Adrenal gland (tissue), 12 donors: Measurements from ENCODE around the gene IL20. TPM values are rescaled to one million over a fixed set of nuclear protein-coding genes. Genes with fewer than 3 reads are reported as not detected.

Source experiments
- DNase-seq, 7 donors: peaks; one replicate each; pipeline ENCODE4 v3.0.0-alpha.2; 2019 to 2020
- H3K27ac ChIP-seq, 5 donors: fragments of 200-600 bp; sonication (generic) in 4 of 5; 1 replicate in 3 of 5; 2 replicates in 2 of 5; pipeline versions ENCODE4 v1.5.1 to v1.8.0; 2016 to 2020; ENCODE audit warnings: mild to moderate bottlenecking in 1 of 5
- H3K27me3 ChIP-seq: fragments of 200-600 bp; 2 replicates; pipeline ENCODE4 v1.8.0; 2021
- H3K36me3 ChIP-seq, 2 donors: fragments of 200-600 bp; replicated peaks in 1 of 2; 1 replicate in 1 of 2; 2 replicates in 1 of 2; pipeline versions ENCODE4 v1.5.1 to v1.8.0; 2018 to 2022
- H3K4me1 ChIP-seq, 2 donors: fragments of 200-600 bp; replicated peaks in 1 of 2; 1 replicate in 1 of 2; 2 replicates in 1 of 2; pipeline versions ENCODE4 v1.5.1 to v1.8.0; 2018 to 2021
- H3K4me3 ChIP-seq, 4 donors: fragments of 200-600 bp; sonication (generic) in 3 of 4; one replicate each; pipeline ENCODE4 v1.5.1; 2016 to 2018
- H3K9me3 ChIP-seq, 3 donors: fragments of 200-600 bp; sonication (generic) in 1 of 3; replicated peaks in 1 of 3; 1 replicate in 2 of 3; 2 replicates in 1 of 3; pipeline versions ENCODE4 v1.5.1 to v1.8.0; 2016 to 2021
- CTCF ChIP-seq, 6 experiments: fragments of 450-650 bp in 4 of 6; fragments of 200-600 bp in 2 of 6; sonication (generic) in 1 of 6; IDR thresholded peaks; 1 replicate in 5 of 6; 2 replicates in 1 of 6; pipeline versions ENCODE4 v1.5.1 to v1.8.0; 2016 to 2021; ENCODE audit warnings: antibody characterized with exemption in 6 of 6, mild to moderate bottlenecking in 2 of 6, moderate library complexity in 1 of 6
- POLR2A ChIP-seq, 2 donors: fragments of 450-650 bp; IDR thresholded peaks; one replicate each; pipeline ENCODE4 v1.6.1; 2017; ENCODE audit warnings: antibody characterized with exemption in 2 of 2, mild to moderate bottlenecking in 2 of 2, moderate library complexity in 1 of 2
- WGBS, 4 donors: extraction: QIAGEN DNeasy Blood & Tissue Kit in 2 of 4; methylation state at CpG; one replicate each; pipeline versions ENCODE4 v1.1.5 to v1.1.7; 2013 to 2017; 5-methylcytosine and 5-hydroxymethylcytosine counted together
- intact Hi-C, 2 donors: fragments of 100-400 bp; cut with DNase I; formaldehyde crosslinking; loops; one replicate each; pipeline versions ENCODE4 v1.14.1 to v1.15.0; 2022 to 2023
- polyA plus RNA-seq, 3 donors: library from polyadenylated mRNA; stranded (reverse); fragments of 200-250 nt in 2 of 3; fragments of 350-450 nt in 1 of 3; fragmentation: Illumina TruSeq in 1 of 3; extraction: RNeasy Lipid Tissue Mini Kit (QIAGEN cat#74804) in 1 of 3; gene quantifications; one replicate each; pipeline ENCODE4 v1.2.3, GENCODE V29; 2013 to 2014
- total RNA-seq, 9 donors: library from RNA; depleted of rRNA in 4 of 9; stranded (reverse); fragments of >200 nt in 4 of 9; fragments of 120-200 nt in 1 of 9; fragmentation: NEBNext Ultra II Directional in 1 of 9; extraction: Animal tissue kit (Norgen Biotek cat#: 25700) in 1 of 9; gene quantifications; one replicate each; pipeline versions ENCODE4 v1.1.0 to v1.2.4, GENCODE V29; 2013 to 2023
- donor health status: healthy with polysubstance abuse.
- donor health status: Bipolar disorder and iron deficiency.
- donor health status: DM: yes; HTN: yes; CAD: no.
- donor health status: DM: no; HTN: no; CAD: no.
- donor health status: DM: no; HTN: no; CAD: no.
- donor health status: DM: yes; HTN: yes; CAD: no.

The IL20 gene
- total and polyA plus RNA-seq, 12 donors: 0.13 to 0.53 (median 0.41) TPM; not detected in 9

GRCh38 chr1:206893380-206893779, 28.0 kb downstream of the IL20 start:
- Histone ChIP-seq H3K4me1 (peaks cover 0 to 5% of the 10 kb centered on the region in 2 donors), H3K4me3 (no peak overlapping the region), H3K9me3 (no peaks in the 10 kb centered on the region), H3K36me3 (no peaks in the 10 kb centered on the region), H3K27ac (peak overlapping the region in 1 of 5 donors; percentile 12), H3K27me3 (peaks cover 9% of the 10 kb centered on the region)
- intact Hi-C loops: no loop called here
- WGBS, 4 donors: 68 to 81% (median 72%) methylated on average over 2 of the region's 2 CpGs
- no peak for DNase-seq
- TF ChIP-seq POLR2A (IDR thresholded peaks at IDR 0.05): no peak
- TF ChIP-seq CTCF (IDR thresholded peaks at IDR 0.05): no peak

GRCh38 chr1:206895325-206895724, 29.9 kb downstream of the IL20 start:
- peaks cover 6% of the 10 kb centered on the region for H3K27me3 ChIP-seq
- no peak for TF ChIP-seq POLR2A (IDR thresholded peaks at IDR 0.05)
- no peak for TF ChIP-seq CTCF (IDR thresholded peaks at IDR 0.05)
- H3K9me3 ChIP-seq: no peaks in the 10 kb centered on the region
- H3K36me3 ChIP-seq: no peaks in the 10 kb centered on the region
- H3K4me3 ChIP-seq: no peak overlapping the region
- H3K27ac ChIP-seq: peak overlapping the region in 1 of 5 donors; percentile 58
- H3K4me1 ChIP-seq: peaks cover 0 to 5% of the 10 kb centered on the region in 2 donors
- 64 to 76% (median 65%) methylated on average over 3 of the region's 3 CpGs for WGBS, 4 donors
- DNase-seq: no peak
- intact Hi-C loops: no loop called here

- DNase-seq: no peak
- Histone ChIP-seq H3K4me3 (no peak overlapping the region), H3K27me3 (peaks cover 6% of the 10 kb centered on the region), H3K4me1 (peaks cover 0 to 3% of the 10 kb centered on the region in 2 donors), H3K27ac (peak overlapping the region in 1 of 5 donors; percentile 58), H3K9me3 (no peaks in the 10 kb centered on the region), H3K36me3 (no peaks in the 10 kb centered on the region)
- TF ChIP-seq CTCF (IDR thresholded peaks at IDR 0.05) (no peak), POLR2A (IDR thresholded peaks at IDR 0.05) (no peak)
- intact Hi-C loops: no loop called here
- WGBS, 4 donors: 57 to 78% (median 67%) methylated on average over 3 of the region's 3 CpGs
These were observed 30.4 kb downstream of the IL20 start for GRCh38 chr1:206895837-206896242.

- no peak for DNase-seq
- Histone ChIP-seq H3K36me3 (no peaks in the 10 kb centered on the region), H3K9me3 (no peaks in the 10 kb centered on the region), H3K4me3 (no peak overlapping the region), H3K27ac (peak overlapping the region in 1 of 5 donors; percentile 58), H3K27me3 (peaks cover 6% of the 10 kb centered on the region), H3K4me1 (no peaks in the 10 kb centered on the region)
- no peak for TF ChIP-seq POLR2A (IDR thresholded peaks at IDR 0.05)
- TF ChIP-seq CTCF (IDR thresholded peaks at IDR 0.05): no peak
- WGBS, 4 donors: 69 to 80% (median 76%) methylated on average over 3 of the region's 3 CpGs
- intact Hi-C loops: no loop called here
These were observed 30.8 kb downstream of the IL20 start for GRCh38 chr1:206896261-206896660.
